GM19099 (cell line): Measurements from ENCODE around the gene SH3TC1.

Experiments used
- POLR2A ChIP-seq: IDR thresholded peaks from 3 replicates; pipeline ENCODE4 v1.6.1; 2011; ENCODE audit warnings: low read depth; ENCODE audit not compliant: insufficient read length; ENCODE audit errors: extremely low read depth

SH3TC1 gene

GRCh38 chr4:8276358-8277240 lies 77.5 kb downstream of the SH3TC1 start:
- no peak for TF ChIP-seq POLR2A

- no peak for TF ChIP-seq POLR2A
Measured at GRCh38 chr4:8277356-8278008, 78.4 kb downstream of the SH3TC1 start.

DNA sequence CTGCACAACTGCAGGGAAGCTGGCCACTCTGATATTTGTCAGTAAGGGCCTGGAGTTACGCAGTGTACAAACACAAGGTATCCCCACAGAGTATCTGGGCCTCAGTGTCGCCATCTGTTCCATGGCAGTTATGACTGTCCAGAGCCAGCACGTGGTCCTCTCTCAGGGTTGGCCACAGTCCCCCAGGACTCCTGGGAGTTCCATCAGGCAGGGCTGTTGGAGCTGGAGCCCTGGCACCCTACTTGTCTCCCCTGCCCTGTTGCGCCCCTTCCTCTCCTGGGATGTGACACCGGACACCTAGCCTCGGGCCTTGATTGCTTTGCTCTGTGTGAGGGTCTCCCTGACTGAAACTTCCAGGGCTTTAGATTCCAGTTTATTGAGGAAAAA lies 78.9 kb downstream of the SH3TC1 start:
- no peak for TF ChIP-seq POLR2A

DNA sequence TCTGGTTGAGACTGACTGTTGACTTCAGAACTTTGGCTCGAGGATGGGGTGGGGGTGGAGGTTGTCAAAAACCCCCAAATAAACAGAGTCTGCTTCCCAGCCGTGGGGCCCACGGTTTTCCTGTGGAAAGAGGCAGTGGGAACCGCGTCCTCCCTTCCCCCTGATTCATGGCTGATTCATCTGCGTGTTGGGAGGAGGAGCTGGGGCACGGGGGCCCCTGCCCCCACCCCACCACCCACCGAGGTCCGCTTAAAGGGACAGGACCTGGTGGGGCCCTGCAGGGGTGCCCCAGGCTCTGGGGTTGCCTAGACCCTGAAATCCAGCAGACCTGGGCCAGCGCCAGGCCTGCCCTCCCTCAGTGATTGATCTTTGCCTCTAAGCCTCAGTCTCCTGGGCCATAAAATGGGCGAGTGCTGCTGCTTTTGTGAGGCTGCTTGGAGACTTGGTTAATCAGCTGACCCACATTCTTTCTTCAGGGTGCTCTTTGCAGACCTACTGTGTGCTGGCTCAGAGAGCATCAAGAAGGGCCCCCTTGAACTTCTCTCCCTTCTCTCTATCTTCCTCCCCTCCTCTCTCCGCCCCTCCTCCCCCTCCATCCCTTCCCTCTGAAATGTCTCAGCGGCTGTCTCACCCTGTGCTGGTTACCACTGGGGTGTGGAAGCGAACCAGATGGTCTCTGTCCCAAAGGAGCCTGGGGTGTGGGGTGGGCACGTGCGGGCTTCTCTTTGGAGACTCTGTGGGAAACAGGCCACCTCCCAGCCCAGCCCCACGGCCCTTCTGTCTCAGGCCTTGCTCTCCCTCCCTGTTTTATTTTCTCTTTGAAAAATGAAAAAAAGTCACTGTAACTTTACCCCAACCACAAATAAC lies 79.6 kb downstream of the SH3TC1 start:
- TF ChIP-seq POLR2A = no peak

GRCh38 chr4:8279321-8280157 lies 80.4 kb downstream of the SH3TC1 start:
- no peak for TF ChIP-seq POLR2A

DNA sequence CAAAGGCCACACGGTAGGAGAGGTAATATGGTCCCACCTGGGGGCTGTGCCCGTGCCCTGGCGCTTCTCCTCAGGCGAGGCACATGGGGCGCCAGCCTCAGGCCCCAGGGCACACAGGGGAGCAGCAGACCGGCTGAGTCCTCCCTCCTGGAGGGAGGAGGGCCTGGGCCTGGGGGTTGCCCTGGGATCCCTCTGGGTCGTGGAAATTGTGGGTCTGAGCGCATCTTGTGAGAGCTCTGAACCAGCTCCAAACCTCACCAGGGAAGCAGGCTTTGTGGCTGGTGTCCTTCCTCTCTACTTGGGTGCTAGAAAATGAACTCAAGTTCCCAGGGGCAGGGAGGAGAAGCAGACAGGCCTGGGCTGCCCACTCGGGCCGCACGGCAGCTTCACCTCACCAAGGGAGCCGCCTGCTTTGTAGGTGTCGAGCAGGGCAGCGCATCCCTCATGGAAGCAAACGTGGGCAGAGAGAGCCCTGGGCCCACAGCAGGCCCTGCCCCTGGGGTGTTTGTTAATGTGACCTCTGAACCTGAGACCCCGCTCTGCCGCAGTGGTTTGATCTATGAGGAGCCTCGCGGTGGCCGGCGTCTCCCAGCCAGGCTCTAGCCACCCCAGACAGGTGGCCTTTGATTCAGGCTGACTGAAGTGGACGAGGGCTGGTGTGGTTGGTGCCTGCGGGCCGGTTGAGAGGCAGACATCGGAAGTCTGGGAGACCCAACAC lies 81.2 kb downstream of the SH3TC1 start:
- TF ChIP-seq POLR2A = no peak

DNA sequence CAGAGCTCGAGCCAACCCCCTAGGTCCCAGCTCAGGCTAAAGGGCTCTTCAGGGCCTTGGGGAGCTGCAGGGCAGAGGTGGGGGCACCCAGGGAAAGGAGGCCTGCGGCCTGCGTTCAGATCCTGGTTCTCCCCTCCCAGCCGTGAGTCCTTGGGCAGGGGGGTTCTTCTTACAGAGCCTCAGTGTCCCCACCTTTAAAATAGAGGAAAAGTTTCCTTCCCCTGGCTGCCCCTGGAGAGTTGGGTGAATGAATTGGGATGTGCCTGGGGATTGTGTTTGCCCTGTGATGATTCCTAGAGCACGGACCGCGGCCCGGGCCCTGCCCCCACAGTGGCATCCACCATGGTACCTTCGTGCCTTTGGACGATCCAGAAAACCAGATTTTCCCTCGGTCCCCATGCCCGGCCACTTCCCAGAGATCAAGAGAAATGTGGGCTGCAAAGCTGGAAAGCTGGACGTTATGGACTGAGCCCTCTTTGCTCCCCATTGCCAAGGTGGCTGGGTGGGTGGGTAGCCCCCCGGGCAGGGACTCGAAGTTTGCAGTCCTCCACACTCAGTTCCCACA lies 81.9 kb downstream of the SH3TC1 start:
- TF ChIP-seq POLR2A = no peak

- TF ChIP-seq POLR2A = no peak
Measured at GRCh38 chr4:8281519-8282133, 82.5 kb downstream of the SH3TC1 start.

DNA sequence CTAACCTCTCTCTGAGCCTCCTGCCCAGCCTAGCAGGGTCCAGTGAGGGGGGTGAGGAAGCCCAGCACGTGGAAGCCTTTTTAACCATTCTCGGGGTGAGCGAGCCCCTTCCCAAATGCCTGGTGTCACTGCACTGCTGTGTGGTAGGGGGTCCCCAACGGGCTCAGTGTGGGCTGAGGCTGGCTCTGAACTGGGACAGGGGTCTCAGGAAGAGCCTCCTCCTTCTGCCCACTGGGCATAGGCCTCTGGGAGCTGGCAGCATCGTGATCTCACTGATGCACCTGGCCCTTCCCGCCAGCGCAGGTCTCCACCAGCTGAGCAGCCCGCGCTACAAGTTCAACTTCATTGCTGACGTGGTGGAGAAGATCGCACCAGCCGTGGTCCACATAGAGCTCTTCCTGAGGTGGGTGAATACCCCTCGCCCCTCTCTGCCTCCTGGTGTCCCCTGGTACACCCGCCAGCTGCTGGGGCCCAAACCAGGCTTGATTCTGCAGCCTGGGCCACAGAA lies 83.1 kb downstream of the SH3TC1 start:
- TF ChIP-seq POLR2A = no peak

GRCh38 chr4:8282742-8283141 lies 83.7 kb downstream of the SH3TC1 start:
- no peak for TF ChIP-seq POLR2A

- TF ChIP-seq POLR2A = no peak
Measured at GRCh38 chr4:8283161-8283560, 84.1 kb downstream of the SH3TC1 start.

DNA sequence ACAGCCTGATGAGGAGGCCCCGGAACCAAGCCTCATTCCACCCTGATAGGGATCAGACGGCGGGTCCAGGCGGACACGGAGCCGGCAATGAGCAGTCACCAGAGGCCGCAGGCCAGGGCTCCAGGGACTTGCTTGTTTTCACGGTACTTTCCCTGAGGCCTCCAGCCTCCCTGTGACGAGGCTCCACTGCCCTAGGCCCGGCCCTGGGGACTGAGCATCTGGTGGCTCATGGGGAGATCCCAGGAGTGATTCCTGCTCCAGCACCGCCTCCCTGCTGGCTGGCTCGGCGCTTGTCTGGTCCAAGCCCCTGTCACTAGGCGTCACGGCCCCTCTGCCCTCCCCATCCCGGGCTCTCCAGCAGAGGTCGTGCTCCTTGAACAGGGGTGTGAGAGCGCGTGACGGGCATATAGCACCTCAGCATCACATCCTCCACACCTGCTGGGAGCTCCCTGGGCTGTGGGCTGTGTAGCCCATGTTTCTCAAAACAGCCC lies 84.6 kb downstream of the SH3TC1 start:
- TF ChIP-seq POLR2A = no peak

- TF ChIP-seq POLR2A = no peak
Measured at GRCh38 chr4:8284391-8284790, 85.3 kb downstream of the SH3TC1 start.
